OCI-LY7 (cell line): Measurements from ENCODE around the gene GPNMB. TPM values are rescaled to one million over a fixed set of nuclear protein-coding genes. Genes with fewer than 3 reads are reported as not detected.
A peak's percentile ranks its signal among the peaks of the same experiment; 100 is the strongest.

ENCODE experiments used
- BruUV-seq: library from RNA; stranded (reverse); fragments of 400-500 nt; replicated peaks from 2 replicates; lab custom pipeline; 2021; lab: Mats Ljungman, UMichigan
- CTCF ChIA-PET: fragments of 300-600 bp; sonication (Branson Sonifier 250); formaldehyde crosslinking; loops from one replicate; lab custom pipeline; 2022; ENCODE audit warnings: antibody characterized with exemption; ENCODE audit not compliant: unreplicated experiment; lab: Charles Lee
- POLR2A ChIA-PET: fragments of 300-600 bp; sonication (Branson Sonifier 250); formaldehyde crosslinking; loops from one replicate; lab custom pipeline; 2022; ENCODE audit warnings: antibody characterized with exemption; lab: Charles Lee
- DNase-seq: peaks from one replicate; pipeline ENCODE4 v3.0.0-alpha.2; 2015; ENCODE audit warnings: low spot score
- H2AFZ ChIP-seq: fragments of 200-600 bp; sonication (generic), shearing (Covaris generic); 2 replicates; pipeline ENCODE4 v1.6.1; 2014; ENCODE audit warnings: mild to moderate bottlenecking, antibody characterized with exemption, low read length, moderate library complexity
- H3K27ac ChIP-seq: fragments of 200-600 bp; sonication (generic); 2 replicates; pipeline ENCODE4 v1.5.1; 2014; ENCODE audit warnings: mixed run types, low read depth, mild to moderate bottlenecking, moderate library complexity, low read length, inconsistent platforms; ENCODE audit not compliant: poor library complexity, severe bottlenecking
- H3K36me3 ChIP-seq: fragments of 200-600 bp; sonication (generic); 2 replicates; pipeline ENCODE4 v1.6.1; 2014; ENCODE audit warnings: mild to moderate bottlenecking, antibody characterized with exemption, low read length, moderate library complexity, mixed read lengths; ENCODE audit not compliant: insufficient read depth
- H3K4me1 ChIP-seq: fragments of 200-600 bp; sonication (generic); 2 replicates; pipeline ENCODE4 v1.5.1; 2014; ENCODE audit warnings: mild to moderate bottlenecking, low read length; ENCODE audit not compliant: insufficient read depth, poor library complexity, severe bottlenecking
- H3K4me2 ChIP-seq: fragments of 200-600 bp; sonication (generic); 2 replicates; pipeline ENCODE4 v1.6.1; 2014; ENCODE audit warnings: mild to moderate bottlenecking, low read length
- H3K4me3 ChIP-seq: fragments of 200-600 bp; sonication (generic); 2 replicates; pipeline ENCODE4 v1.5.1; 2014; ENCODE audit warnings: mild to moderate bottlenecking, low read depth, low read length; ENCODE audit not compliant: poor library complexity, severe bottlenecking
- H3K79me2 ChIP-seq: fragments of 200-600 bp; sonication (generic); 2 replicates; pipeline ENCODE4 v1.6.1; 2016; ENCODE audit warnings: low read depth, mild to moderate bottlenecking, low read length, moderate library complexity, mixed read lengths; ENCODE audit not compliant: insufficient read depth
- H3K9me2 ChIP-seq: fragments of 200-600 bp; sonication (generic); 2 replicates; pipeline ENCODE4 v1.6.1; 2016; ENCODE audit warnings: mild to moderate bottlenecking, low read length, mixed read lengths; ENCODE audit not compliant: insufficient read depth
- H3K9me3 ChIP-seq: fragments of 200-600 bp; sonication (generic); 2 replicates; pipeline ENCODE4 v1.6.1; 2014; ENCODE audit warnings: mild to moderate bottlenecking, mixed run types, low read length, mixed read lengths
- H4K20me1 ChIP-seq: fragments of 200-600 bp; sonication (generic); 2 replicates; pipeline ENCODE4 v1.6.1; 2014; ENCODE audit warnings: mild to moderate bottlenecking, antibody characterized with exemption, low read length, moderate library complexity, mixed read lengths; ENCODE audit not compliant: insufficient read depth
- EZH2phosphoT487 ChIP-seq: fragments of 200-600 bp; sonication (generic); IDR thresholded peaks from 2 replicates; pipeline ENCODE4 v1.6.1; 2018; ENCODE audit warnings: low read depth, borderline replicate concordance, mild to moderate bottlenecking, mixed run types, antibody characterized with exemption, low read length, moderate library complexity, mixed read lengths
- intact Hi-C: fragments of 100-400 bp; cut with micrococcal nuclease; formaldehyde crosslinking; loops from one replicate; pipeline ENCODE4 v1.10.0; 2022; ENCODE audit not compliant: unreplicated experiment
- total RNA-seq, 2 experiments: library from RNA; depleted of rRNA in 1 of 2; stranded (reverse); fragments of >200 nt in 1 of 2; shearing (Covaris generic) in 1 of 2; gene quantifications; 2 replicates each; pipeline ENCODE4 v1.2.3, GENCODE V29; 2014 to 2022
- TF ChIP-seq, protein P1 (sequence below): fragments of 200-600 bp; sonication (generic); conservative IDR thresholded peaks from 2 replicates; pipeline ENCODE4 v1.5.1; 2014; ENCODE audit warnings: mild to moderate bottlenecking, antibody characterized with exemption, low read length, moderate library complexity, mixed read lengths

The GPNMB gene
- total RNA-seq, 2 experiments from 2014 or later, result 1.4 to 3.5 TPM

- no TSS peak for BruUV-seq
- Histone ChIP-seq H3K4me2 (no peak overlapping the region), H3K79me2 (no peaks in the 10 kb centered on the region), H4K20me1 (no peaks in the 10 kb centered on the region), H3K4me1 (peaks cover 15% of the 10 kb centered on the region), H3K9me2 (no peaks in the 10 kb centered on the region), H2AFZ (peak overlapping the region; percentile 64; the same call in 1 of the 2 replicates), H3K9me3 (no peaks in the 10 kb centered on the region), H3K27ac (no peak overlapping the region), H3K36me3 (no peaks in the 10 kb centered on the region), H3K4me3 (no peak overlapping the region)
- intact Hi-C loops, result loop anchor here (5.0 kb wide), 4 partner anchors 80 to 435 kb away; partner anchors contain the start of genes IGF2BP3 and STK31
- ChIA-PET POLR2A (no interaction called here), CTCF (interaction anchor here (0.6 to 0.9 kb wide), 2 partner anchors 81 to 264 kb away, joined by 3 to 4 read pairs; no protein-coding TSS in a partner anchor)
- TF ChIP-seq EZH2phosphoT487, result no peak
- TF ChIP-seq, protein P1, sequence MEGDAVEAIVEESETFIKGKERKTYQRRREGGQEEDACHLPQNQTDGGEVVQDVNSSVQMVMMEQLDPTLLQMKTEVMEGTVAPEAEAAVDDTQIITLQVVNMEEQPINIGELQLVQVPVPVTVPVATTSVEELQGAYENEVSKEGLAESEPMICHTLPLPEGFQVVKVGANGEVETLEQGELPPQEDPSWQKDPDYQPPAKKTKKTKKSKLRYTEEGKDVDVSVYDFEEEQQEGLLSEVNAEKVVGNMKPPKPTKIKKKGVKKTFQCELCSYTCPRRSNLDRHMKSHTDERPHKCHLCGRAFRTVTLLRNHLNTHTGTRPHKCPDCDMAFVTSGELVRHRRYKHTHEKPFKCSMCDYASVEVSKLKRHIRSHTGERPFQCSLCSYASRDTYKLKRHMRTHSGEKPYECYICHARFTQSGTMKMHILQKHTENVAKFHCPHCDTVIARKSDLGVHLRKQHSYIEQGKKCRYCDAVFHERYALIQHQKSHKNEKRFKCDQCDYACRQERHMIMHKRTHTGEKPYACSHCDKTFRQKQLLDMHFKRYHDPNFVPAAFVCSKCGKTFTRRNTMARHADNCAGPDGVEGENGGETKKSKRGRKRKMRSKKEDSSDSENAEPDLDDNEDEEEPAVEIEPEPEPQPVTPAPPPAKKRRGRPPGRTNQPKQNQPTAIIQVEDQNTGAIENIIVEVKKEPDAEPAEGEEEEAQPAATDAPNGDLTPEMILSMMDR, result no peak
- no peak for DNase-seq
Observed at GRCh38 chr7:23276947-23277346, 30.4 kb downstream of the GPNMB start.

DNA sequence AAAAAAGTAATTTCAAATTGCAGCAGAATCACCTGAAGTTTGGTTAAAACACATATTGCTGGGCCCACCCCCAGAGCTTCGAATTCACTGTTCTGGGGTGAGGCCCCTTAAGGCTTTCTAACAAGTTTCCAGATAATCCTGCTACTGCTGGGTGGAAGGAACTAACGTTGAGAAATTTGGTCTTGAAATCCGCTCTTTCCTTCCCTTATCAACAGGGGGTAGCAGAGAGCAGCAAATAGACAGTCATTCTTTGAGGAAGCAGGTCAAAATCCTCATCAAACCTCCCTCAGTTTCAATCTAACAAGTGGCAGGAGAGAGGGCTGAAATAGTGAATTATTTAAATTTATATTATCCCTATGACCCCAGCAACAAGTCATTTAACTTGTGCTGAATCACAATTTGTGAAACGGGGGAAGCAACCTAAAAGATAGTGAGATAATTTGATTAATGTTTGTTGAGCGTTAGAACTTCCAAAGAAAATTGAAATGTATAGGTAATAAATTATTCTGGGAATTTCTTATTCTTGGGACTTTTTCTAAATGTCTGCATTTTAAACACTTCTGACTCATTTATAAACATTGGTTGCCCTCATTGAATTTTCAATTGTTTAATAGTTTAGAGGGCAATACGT lies 30.9 kb downstream of the GPNMB start:
- Histone ChIP-seq H3K9me3 (no peaks in the 10 kb centered on the region), H4K20me1 (no peaks in the 10 kb centered on the region), H3K4me3 (no peak overlapping the region), H3K27ac (no peak overlapping the region), H3K4me1 (peaks cover 15% of the 10 kb centered on the region), H3K36me3 (no peaks in the 10 kb centered on the region), H2AFZ (peak overlapping the region; percentile 64; the same call in 1 of the 2 replicates), H3K9me2 (no peaks in the 10 kb centered on the region), H3K4me2 (no peak overlapping the region), H3K79me2 (no peaks in the 10 kb centered on the region)
- CTCF ChIA-PET, result interaction anchor here (0.6 to 0.9 kb wide), 2 partner anchors 81 to 263 kb away, joined by 3 to 4 read pairs; no protein-coding TSS in a partner anchor
- peak; percentile 82 for DNase-seq
- TF ChIP-seq EZH2phosphoT487, result no peak
- TF ChIP-seq, protein P1, result peak; percentile 92
- intact Hi-C loops, result loop anchor here (5.0 kb wide), 4 partner anchors 80 to 435 kb away; partner anchors contain the start of genes IGF2BP3 and STK31
- no TSS peak for BruUV-seq
- POLR2A ChIA-PET, result no interaction called here
